Mesothelial cell of epicardium (in vitro differentiated cells): ENCODE results near the gene RFLNA. TPM values are rescaled to one million over a fixed set of nuclear protein-coding genes. Genes with fewer than 3 reads are reported as not detected.

ENCODE experiments used
- DNase-seq, 2 experiments: peaks; one replicate each; pipeline ENCODE4 v3.0.0; 2021; ENCODE audit warnings: low spot score in 2 of 2; ENCODE audit not compliant: unreplicated experiment in 2 of 2
- H3K27ac Mint-ChIP-seq: 2 replicates; pipeline ENCODE4 v1.8.0; 2021; ENCODE audit warnings: mixed read lengths
- H3K27me3 Mint-ChIP-seq: 2 replicates; pipeline ENCODE4 v1.8.0; 2021; ENCODE audit warnings: low read depth, mixed read lengths
- H3K36me3 Mint-ChIP-seq: 2 replicates; pipeline ENCODE4 v1.8.0; 2021; ENCODE audit warnings: mixed read lengths
- H3K4me1 Mint-ChIP-seq: 2 replicates; pipeline ENCODE4 v1.8.0; 2021; ENCODE audit warnings: mixed read lengths
- H3K4me3 Mint-ChIP-seq: 2 replicates; pipeline ENCODE4 v1.8.0; 2021; ENCODE audit warnings: mild to moderate bottlenecking, moderate library complexity, mixed read lengths
- H3K9me3 Mint-ChIP-seq: 2 replicates; pipeline ENCODE4 v1.8.0; 2021; ENCODE audit warnings: mixed read lengths
- total RNA-seq: library from RNA; stranded (reverse); gene quantifications from 3 replicates; pipeline ENCODE4 v1.2.1, GENCODE V29; 2021
- TF ChIP-seq, protein P1 (sequence below): fragments of 200-600 bp; sonication (generic); IDR thresholded peaks from one replicate; pipeline ENCODE4 v1.5.0; 2021; ENCODE audit warnings: antibody characterized with exemption; ENCODE audit not compliant: unreplicated experiment

Gene RFLNA
- total RNA-seq, 1 donor from 2014 or later, result 41.0 TPM

DNA sequence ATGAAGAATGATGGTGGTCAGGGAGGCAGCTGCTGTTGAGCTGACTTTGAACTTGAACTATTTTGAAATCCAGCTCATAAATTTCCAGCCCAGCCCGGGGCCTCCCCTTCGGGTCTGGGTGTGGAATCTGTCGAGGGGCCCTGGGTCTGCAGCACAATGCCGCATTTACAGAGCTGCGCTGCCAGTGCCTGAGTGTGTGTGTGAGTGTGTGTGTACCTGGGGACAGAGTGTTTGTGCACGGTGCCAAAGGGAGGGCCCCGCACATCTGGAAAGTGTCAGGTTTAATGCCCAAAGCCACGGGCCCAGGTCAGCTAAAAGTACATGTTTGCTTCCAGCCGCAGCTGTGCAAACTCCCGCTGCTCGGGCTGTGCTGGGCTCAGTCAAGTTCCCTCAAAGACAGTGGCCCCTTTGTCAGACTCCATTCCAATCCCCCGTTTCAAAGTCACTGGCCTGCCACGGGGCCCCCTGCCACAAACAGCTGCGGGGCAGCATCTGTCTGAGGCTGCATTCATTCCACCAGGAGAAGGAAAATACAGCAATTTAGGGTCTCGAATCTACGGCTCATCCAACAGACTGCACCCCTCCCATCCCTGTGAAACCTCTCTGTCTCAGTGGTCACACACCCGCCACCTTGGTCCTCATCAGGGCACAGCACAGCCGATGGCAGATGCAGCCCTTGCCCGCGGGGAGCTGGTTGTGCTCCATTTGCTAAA lies 16.3 kb upstream of the RFLNA start:
- H3K27ac Mint-ChIP-seq, result peak overlapping the region; percentile 71
- H3K4me1 Mint-ChIP-seq, result peaks cover 23% of the 10 kb centered on the region
- H3K36me3 Mint-ChIP-seq, result no peaks in the 10 kb centered on the region
- TF ChIP-seq, protein P1, sequence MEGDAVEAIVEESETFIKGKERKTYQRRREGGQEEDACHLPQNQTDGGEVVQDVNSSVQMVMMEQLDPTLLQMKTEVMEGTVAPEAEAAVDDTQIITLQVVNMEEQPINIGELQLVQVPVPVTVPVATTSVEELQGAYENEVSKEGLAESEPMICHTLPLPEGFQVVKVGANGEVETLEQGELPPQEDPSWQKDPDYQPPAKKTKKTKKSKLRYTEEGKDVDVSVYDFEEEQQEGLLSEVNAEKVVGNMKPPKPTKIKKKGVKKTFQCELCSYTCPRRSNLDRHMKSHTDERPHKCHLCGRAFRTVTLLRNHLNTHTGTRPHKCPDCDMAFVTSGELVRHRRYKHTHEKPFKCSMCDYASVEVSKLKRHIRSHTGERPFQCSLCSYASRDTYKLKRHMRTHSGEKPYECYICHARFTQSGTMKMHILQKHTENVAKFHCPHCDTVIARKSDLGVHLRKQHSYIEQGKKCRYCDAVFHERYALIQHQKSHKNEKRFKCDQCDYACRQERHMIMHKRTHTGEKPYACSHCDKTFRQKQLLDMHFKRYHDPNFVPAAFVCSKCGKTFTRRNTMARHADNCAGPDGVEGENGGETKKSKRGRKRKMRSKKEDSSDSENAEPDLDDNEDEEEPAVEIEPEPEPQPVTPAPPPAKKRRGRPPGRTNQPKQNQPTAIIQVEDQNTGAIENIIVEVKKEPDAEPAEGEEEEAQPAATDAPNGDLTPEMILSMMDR, result no peak
- no peaks in the 10 kb centered on the region for H3K27me3 Mint-ChIP-seq
- DNase-seq, result no peak
- H3K9me3 Mint-ChIP-seq, result peaks cover 7% of the 10 kb centered on the region
- no peak overlapping the region for H3K4me3 Mint-ChIP-seq

DNA sequence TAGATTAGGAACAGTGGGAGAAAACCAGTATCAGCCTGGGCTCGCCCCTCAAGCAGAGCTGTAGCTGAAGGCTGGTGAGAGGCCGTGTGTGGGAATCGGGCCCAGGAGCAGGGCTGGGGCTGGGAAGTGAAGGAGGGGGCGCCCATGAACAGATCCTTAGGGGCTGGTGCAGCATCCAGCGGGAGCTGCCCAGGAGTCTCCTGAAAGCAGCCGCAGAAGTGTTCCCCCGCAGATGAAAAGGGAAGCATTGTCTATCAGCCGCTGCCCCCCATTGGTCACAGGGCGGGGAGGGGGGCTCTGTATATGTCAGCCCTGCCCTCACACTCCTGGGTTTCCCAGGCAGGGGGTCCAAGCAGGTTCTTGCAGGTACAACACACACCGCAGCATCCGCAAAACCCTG lies 15.6 kb upstream of the RFLNA start:
- Mint-ChIP-seq H3K4me1 (peaks cover 23% of the 10 kb centered on the region), H3K4me3 (no peak overlapping the region), H3K27me3 (no peaks in the 10 kb centered on the region), H3K36me3 (no peaks in the 10 kb centered on the region), H3K9me3 (peaks cover 9% of the 10 kb centered on the region), H3K27ac (no peak overlapping the region)
- no peak for DNase-seq
- TF ChIP-seq, protein P1, result no peak

DNA sequence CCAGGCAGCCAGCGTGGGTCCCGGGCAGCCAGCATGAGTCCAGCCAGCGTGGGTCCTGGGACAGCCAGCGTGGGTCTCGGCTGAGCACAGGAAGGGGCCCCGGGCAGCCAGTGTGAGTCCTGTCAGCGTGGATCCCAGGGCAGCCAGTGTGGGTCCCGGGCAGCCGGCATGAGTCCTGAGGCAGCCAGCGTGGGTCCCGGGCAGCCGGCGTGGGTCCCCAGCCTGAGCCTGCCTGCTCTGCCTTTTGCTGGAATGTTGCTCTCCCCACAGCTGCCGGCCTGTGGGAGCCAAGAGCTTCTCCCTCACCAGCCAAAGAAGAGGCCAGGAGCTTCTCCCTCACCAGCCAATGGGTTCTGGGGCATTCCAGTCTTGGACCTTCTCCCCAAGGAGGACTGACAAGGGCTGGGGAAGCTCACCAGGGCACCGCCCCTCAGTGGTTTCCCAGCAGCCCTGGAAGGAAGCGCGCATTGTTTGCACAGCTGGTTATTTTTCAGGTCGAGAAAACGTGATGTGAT lies 15.0 kb upstream of the RFLNA start:
- no peak for DNase-seq
- no peaks in the 10 kb centered on the region for H3K27me3 Mint-ChIP-seq
- no peak overlapping the region for H3K27ac Mint-ChIP-seq
- H3K4me3 Mint-ChIP-seq, result no peak overlapping the region
- H3K9me3 Mint-ChIP-seq, result peaks cover 15% of the 10 kb centered on the region
- TF ChIP-seq, protein P1, result no peak
- H3K4me1 Mint-ChIP-seq, result peaks cover 23% of the 10 kb centered on the region
- H3K36me3 Mint-ChIP-seq, result peaks cover 6% of the 10 kb centered on the region

DNA sequence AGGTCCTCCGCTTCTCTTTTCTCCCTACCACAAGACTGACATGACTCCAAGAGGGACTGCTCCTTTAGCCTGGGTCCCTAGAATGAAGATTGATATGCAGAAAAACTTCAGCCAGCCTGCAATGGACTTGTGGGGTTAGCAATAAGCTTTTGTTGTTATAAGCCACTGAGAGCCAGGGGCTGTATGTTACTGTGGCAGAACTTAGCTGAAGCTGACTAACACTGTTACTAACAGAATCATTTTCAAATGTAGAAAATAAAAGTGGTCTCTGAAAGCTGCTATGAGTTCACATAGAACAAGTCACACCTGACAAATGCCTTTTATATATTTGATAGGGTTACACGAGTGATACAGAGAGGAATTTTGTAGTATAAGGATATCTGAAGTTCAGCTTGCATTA lies 13.6 kb upstream of the RFLNA start:
- Mint-ChIP-seq H3K36me3 (peaks cover 14% of the 10 kb centered on the region), H3K9me3 (peaks cover 25% of the 10 kb centered on the region), H3K4me1 (peaks cover 23% of the 10 kb centered on the region), H3K27me3 (no peaks in the 10 kb centered on the region), H3K27ac (no peak overlapping the region), H3K4me3 (no peak overlapping the region)
- TF ChIP-seq, protein P1, result no peak
- no peak for DNase-seq

DNA sequence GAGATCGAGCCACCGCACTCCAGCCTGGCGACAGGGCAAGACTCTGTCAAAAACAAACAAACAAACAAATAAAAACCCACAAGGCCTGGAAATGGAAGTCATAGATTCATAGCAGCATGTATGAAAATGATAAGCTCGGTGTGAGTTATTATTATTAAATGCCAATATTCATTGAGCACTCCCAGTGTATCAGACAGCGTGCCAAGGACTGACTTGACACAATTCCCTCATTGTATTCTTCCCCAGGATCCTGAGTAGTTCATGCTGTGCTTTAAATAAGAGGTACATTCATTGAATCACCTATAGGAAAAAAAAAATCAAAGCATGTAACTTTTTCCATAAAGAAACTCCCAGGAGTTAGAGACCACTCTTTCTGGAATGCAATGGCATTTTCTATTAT lies 12.6 kb upstream of the RFLNA start:
- peaks cover 25% of the 10 kb centered on the region for H3K9me3 Mint-ChIP-seq
- DNase-seq, result no peak
- peaks cover 14% of the 10 kb centered on the region for H3K36me3 Mint-ChIP-seq
- no peak overlapping the region for H3K4me3 Mint-ChIP-seq
- TF ChIP-seq, protein P1, result no peak
- no peaks in the 10 kb centered on the region for H3K27me3 Mint-ChIP-seq
- H3K27ac Mint-ChIP-seq, result no peak overlapping the region
- H3K4me1 Mint-ChIP-seq, result peaks cover 24% of the 10 kb centered on the region
